ENCODE results near the gene ZBTB38.

ZBTB38 gene

DNA sequence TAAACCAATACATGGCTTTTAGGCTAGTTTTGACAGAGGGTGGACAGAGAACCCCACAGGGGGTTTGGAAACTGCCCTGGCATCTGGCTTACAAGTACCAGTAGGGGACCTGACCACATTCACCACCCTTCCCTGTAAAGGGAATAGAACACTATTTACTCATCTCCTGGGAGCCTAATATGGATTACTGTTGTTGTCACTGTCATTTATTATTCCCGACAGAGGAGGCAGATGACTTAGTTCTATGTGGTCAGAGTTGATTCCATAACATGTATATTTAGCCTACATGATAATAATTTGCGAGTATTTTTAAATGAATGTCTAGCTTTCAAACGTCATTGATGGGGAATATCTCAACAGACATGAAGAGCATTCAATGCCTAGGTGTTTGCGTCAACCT lies 15.9 kb downstream of the ZBTB38 start:
- peak overlapping the region in 2 of 3 experiments; percentile 17 to 88 for H3K4me3 Mint-ChIP-seq
- no peaks in the 10 kb centered on the region for H3K9me3 Mint-ChIP-seq
- H3K27ac Mint-ChIP-seq, result peak overlapping the region; percentile 94 to 99 (median 99)
- no peaks in the 10 kb centered on the region for H3K27me3 Mint-ChIP-seq (ENCODE audit: low read depth)
- peaks cover 13% of the 10 kb centered on the region for H3K36me3 Mint-ChIP-seq (ENCODE audit: low read depth)
- TF ChIP-seq, protein P1, sequence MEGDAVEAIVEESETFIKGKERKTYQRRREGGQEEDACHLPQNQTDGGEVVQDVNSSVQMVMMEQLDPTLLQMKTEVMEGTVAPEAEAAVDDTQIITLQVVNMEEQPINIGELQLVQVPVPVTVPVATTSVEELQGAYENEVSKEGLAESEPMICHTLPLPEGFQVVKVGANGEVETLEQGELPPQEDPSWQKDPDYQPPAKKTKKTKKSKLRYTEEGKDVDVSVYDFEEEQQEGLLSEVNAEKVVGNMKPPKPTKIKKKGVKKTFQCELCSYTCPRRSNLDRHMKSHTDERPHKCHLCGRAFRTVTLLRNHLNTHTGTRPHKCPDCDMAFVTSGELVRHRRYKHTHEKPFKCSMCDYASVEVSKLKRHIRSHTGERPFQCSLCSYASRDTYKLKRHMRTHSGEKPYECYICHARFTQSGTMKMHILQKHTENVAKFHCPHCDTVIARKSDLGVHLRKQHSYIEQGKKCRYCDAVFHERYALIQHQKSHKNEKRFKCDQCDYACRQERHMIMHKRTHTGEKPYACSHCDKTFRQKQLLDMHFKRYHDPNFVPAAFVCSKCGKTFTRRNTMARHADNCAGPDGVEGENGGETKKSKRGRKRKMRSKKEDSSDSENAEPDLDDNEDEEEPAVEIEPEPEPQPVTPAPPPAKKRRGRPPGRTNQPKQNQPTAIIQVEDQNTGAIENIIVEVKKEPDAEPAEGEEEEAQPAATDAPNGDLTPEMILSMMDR (IDR thresholded peaks at IDR 0.05; ENCODE audit: unreplicated experiment in 3 of 3), result no peak
- peaks cover 50% of the 10 kb centered on the region for H3K4me1 Mint-ChIP-seq

DNA sequence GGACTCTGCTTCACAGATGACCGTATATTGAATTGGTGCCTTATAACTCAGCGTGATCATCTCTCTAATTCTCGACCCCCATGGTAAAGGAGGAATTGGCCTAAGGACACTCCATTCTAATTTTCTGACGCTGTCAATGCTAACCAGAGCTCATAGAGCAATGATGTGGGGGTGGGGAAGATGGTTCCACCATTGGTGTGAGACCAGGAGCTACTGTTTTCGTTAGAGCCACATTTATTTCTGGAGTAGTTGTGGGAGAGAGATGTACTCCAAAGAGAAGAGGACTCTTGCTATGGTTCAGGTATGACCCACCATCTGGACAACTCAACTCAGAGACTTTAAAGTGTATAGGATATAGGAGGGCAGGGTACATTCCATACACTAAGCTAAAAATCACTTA lies 16.3 kb downstream of the ZBTB38 start:
- peaks cover 13% of the 10 kb centered on the region for H3K36me3 Mint-ChIP-seq (ENCODE audit: low read depth)
- no peaks in the 10 kb centered on the region for H3K9me3 Mint-ChIP-seq
- peak overlapping the region; percentile 22 to 88 (median 47) for H3K4me3 Mint-ChIP-seq
- H3K27ac Mint-ChIP-seq, result peak overlapping the region; percentile 94 to 99 (median 99)
- no peaks in the 10 kb centered on the region for H3K27me3 Mint-ChIP-seq (ENCODE audit: low read depth)
- H3K4me1 Mint-ChIP-seq, result peaks cover 50% of the 10 kb centered on the region
- TF ChIP-seq, protein P1 (IDR thresholded peaks at IDR 0.05; ENCODE audit: unreplicated experiment in 3 of 3), result no peak

DNA sequence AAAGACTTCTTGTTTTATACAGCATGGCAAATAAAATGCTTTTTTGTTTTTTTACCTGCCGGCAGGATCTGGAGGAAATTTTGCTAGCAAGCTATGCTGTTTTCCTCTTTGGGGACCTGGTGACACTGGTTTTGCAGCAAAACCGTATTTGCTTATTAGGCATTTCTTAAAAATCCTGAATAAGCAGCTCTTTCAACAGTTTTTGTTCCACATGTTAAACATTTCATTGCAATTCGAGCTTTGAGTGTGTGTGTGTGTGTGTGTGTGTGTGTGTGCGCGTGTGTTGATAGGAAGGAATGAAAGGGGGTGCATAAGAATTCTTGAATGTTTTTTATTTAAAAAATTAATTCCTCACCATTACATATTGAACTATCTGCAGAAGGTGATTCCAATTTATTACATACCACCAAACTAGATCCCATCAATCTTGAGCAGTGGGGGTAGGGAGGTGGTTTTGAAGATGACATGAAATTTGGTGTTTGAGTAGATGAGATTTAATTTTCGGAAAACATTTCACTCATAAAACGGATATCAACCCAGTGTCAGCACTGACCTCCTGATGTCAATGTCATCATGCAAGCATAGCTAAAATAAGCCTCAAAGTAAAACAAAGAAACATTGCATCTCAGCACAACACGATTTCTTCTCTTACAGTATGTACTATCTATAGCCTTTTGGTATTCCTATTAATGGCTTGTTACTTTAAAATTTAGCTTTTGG lies 17.3 kb downstream of the ZBTB38 start:
- Mint-ChIP-seq H3K36me3 (ENCODE audit: low read depth) (peaks cover 12% of the 10 kb centered on the region), H3K4me3 (peak overlapping the region; percentile 46 to 88 (median 83)), H3K4me1 (peaks cover 50% of the 10 kb centered on the region)

GRCh38 chr3:141386126-141386488 lies 17.8 kb downstream of the ZBTB38 start:
- Mint-ChIP-seq H3K9me3 (no peaks in the 10 kb centered on the region), H3K27me3 (ENCODE audit: low read depth) (no peaks in the 10 kb centered on the region), H3K4me1 (peaks cover 50% of the 10 kb centered on the region), H3K4me3 (peak overlapping the region; percentile 46 to 88 (median 83)), H3K36me3 (ENCODE audit: low read depth) (peaks cover 6% of the 10 kb centered on the region), H3K27ac (peak overlapping the region; percentile 94 to 99 (median 99))
- TF ChIP-seq, protein P1 (IDR thresholded peaks at IDR 0.05; ENCODE audit: unreplicated experiment in 3 of 3), result no peak

More for the DNA sequence above, 17.3 kb downstream of the ZBTB38 start:
- Mint-ChIP-seq H3K27me3 (ENCODE audit: low read depth) (no peaks in the 10 kb centered on the region), H3K27ac (peak overlapping the region; percentile 94 to 99 (median 99)), H3K9me3 (no peaks in the 10 kb centered on the region)
- TF ChIP-seq, protein P1 (IDR thresholded peaks at IDR 0.05; ENCODE audit: unreplicated experiment in 3 of 3), result no peak

DNA sequence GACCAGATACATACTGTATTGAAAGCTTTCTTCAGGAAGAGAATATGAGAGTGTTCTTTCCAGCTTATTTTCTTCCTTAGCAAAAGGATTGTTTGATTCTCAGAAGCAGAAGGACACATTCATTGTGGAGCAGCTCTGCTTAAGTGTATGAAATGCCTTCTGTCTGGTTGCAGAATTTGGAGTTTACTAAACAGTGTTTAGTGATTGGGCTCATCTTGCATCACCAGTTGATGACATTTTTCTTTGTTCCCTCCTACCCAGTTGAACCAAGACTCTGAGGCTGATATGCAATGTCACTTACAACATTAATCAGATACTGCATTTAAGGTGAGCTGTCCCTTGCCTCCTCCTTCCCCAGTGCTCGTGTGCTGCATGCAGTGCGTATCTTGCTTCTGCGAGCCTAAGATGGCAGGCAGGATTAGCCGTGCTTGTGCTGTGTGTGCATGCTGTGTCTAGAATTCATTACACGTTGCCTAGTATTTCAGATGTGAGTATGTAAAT lies 18.4 kb downstream of the ZBTB38 start:
- TF ChIP-seq, protein P1 (IDR thresholded peaks at IDR 0.05; ENCODE audit: unreplicated experiment in 3 of 3), result no peak
- peak overlapping the region; percentile 46 to 88 (median 83) for H3K4me3 Mint-ChIP-seq
- peaks cover 6% of the 10 kb centered on the region for H3K36me3 Mint-ChIP-seq (ENCODE audit: low read depth)
- no peaks in the 10 kb centered on the region for H3K27me3 Mint-ChIP-seq (ENCODE audit: low read depth)
- H3K4me1 Mint-ChIP-seq, result peaks cover 54% of the 10 kb centered on the region
- peak overlapping the region; percentile 94 to 99 (median 99) for H3K27ac Mint-ChIP-seq
- H3K9me3 Mint-ChIP-seq, result no peaks in the 10 kb centered on the region
